Activated CD8-positive, alpha-beta T cell treated with anti-CD3 and anti-CD28 coated beads for 36 hours (primary cell): ENCODE data around the gene ABCA13. TPM values are rescaled to one million over a fixed set of nuclear protein-coding genes. Genes with fewer than 3 reads are reported as not detected.
A peak's percentile ranks its signal among the peaks of the same experiment; 100 is the strongest.

Source experiments
- ATAC-seq: fragments of 200-7000 bp; cut with Tn5 transposase; one replicate; pipeline ENCODE4 v1.10.0; 2021; ENCODE audit warnings: mild to moderate bottlenecking, moderate library complexity
- CTCF ChIA-PET: fragments of 350-600 bp; sonication (Branson Sonifier 250); formaldehyde crosslinking; loops from one replicate; lab custom pipeline; 2021; ENCODE audit warnings: antibody characterized with exemption; lab: Charles Lee
- POLR2A ChIA-PET: fragments of 350-600 bp; sonication (Branson Sonifier 250); formaldehyde crosslinking; loops from one replicate; lab custom pipeline; 2021; ENCODE audit warnings: antibody characterized with exemption; lab: Charles Lee
- DNase-seq: peaks from one replicate; pipeline ENCODE4 v3.0.0-alpha.2; 2020
- H3K27ac Mint-ChIP-seq: one replicate; pipeline ENCODE4 v1.8.0; 2021; ENCODE audit warnings: mild to moderate bottlenecking, mixed read lengths
- H3K27me3 Mint-ChIP-seq: one replicate; pipeline ENCODE4 v1.8.0; 2021; ENCODE audit warnings: mixed read lengths
- H3K36me3 Mint-ChIP-seq: one replicate; pipeline ENCODE4 v1.8.0; 2021; ENCODE audit warnings: low read depth, mixed read lengths
- H3K4me1 Mint-ChIP-seq: one replicate; pipeline ENCODE4 v1.8.0; 2021; ENCODE audit warnings: low read depth, mixed read lengths
- H3K4me3 Mint-ChIP-seq: one replicate; pipeline ENCODE4 v1.8.0; 2021; ENCODE audit warnings: mild to moderate bottlenecking, moderate library complexity, mixed read lengths
- H3K9me3 Mint-ChIP-seq: one replicate; pipeline ENCODE4 v1.8.0; 2021; ENCODE audit warnings: mixed read lengths
- CTCF ChIP-seq: fragments of 200-600 bp; IDR thresholded peaks from one replicate; pipeline ENCODE4 v1.8.0; 2022; ENCODE audit warnings: antibody characterized with exemption, mild to moderate bottlenecking
- intact Hi-C: fragments of 100-400 bp; cut with micrococcal nuclease; formaldehyde crosslinking; loops from one replicate; pipeline ENCODE4 v1.10.0; 2022
- total RNA-seq, 2 experiments: library from RNA; stranded (reverse); gene quantifications; one replicate each; pipeline ENCODE4 v1.2.3, GENCODE V29; 2021

Gene ABCA13
- total RNA-seq, 2 experiments from 2014 or later = not detected

- no peak for ATAC-seq
- intact Hi-C loops = no loop called here
- H3K27ac Mint-ChIP-seq = no peak overlapping the region
- peaks cover 13% of the 10 kb centered on the region for H3K27me3 Mint-ChIP-seq
- H3K36me3 Mint-ChIP-seq = no peaks in the 10 kb centered on the region
- no peaks in the 10 kb centered on the region for H3K4me1 Mint-ChIP-seq
- DNase-seq = no peak
- no peaks in the 10 kb centered on the region for H3K9me3 Mint-ChIP-seq
- TF ChIP-seq CTCF = no peak
- POLR2A ChIA-PET = no interaction called here
- no peak overlapping the region for H3K4me3 Mint-ChIP-seq
- CTCF ChIA-PET = no interaction called here
Measured at GRCh38 chr7:48148311-48148710, 22.9 kb upstream of the ABCA13 start.

- ChIA-PET POLR2A (no interaction called here), CTCF (no interaction called here)
- DNase-seq = no peak
- intact Hi-C loops = no loop called here
- no peaks in the 10 kb centered on the region for H3K36me3 Mint-ChIP-seq
- no peak for TF ChIP-seq CTCF
- H3K27ac Mint-ChIP-seq = no peak overlapping the region
- ATAC-seq = no peak
- peaks cover 1% of the 10 kb centered on the region for H3K9me3 Mint-ChIP-seq
- H3K4me3 Mint-ChIP-seq = no peak overlapping the region
- H3K27me3 Mint-ChIP-seq = peaks cover 13% of the 10 kb centered on the region
- no peaks in the 10 kb centered on the region for H3K4me1 Mint-ChIP-seq
Measured at GRCh38 chr7:48149058-48149457, 22.2 kb upstream of the ABCA13 start.

GRCh38 chr7:48150086-48150485 lies 21.2 kb upstream of the ABCA13 start:
- Mint-ChIP-seq H3K9me3 (peaks cover 1% of the 10 kb centered on the region), H3K36me3 (no peaks in the 10 kb centered on the region), H3K27me3 (peaks cover 15% of the 10 kb centered on the region), H3K4me1 (no peaks in the 10 kb centered on the region), H3K4me3 (no peak overlapping the region), H3K27ac (no peak overlapping the region)
- DNase-seq = no peak
- intact Hi-C loops = no loop called here
- CTCF ChIA-PET = interaction anchor here (0.9 kb wide), 1 partner anchor 40 kb away, joined by 3 read pairs; no protein-coding TSS in a partner anchor
- POLR2A ChIA-PET = no interaction called here
- no peak for TF ChIP-seq CTCF
- no peak for ATAC-seq

DNA sequence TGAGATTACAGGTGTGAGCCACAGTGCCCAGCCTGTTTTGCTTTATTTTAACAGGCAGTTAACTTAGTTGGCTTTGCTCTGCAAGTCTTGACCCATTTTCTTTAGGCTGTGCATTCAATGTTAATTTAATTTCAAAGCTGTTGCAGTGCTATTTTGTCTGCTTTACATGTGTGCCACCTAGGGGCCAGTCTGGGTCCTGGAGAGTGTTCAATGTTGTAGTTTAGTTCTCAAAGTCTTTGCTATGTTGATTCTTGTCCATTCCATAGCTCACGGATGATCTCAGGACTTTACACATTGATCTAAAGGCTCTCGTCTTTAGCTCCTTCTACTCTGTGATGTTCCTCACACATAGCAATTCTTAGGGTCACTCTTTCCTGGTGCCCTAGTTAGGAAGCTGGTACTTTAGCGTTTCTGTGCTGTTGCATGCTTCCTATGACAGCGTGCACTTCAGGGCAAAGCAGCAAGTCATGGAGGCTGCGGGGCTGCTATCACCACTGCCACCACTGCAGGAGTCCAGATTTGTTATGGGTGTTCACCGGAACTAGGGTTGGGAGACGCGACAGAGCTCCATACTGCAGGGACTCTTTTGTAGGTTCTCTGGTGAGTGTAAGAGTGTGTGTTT lies 16.4 kb upstream of the ABCA13 start:
- Mint-ChIP-seq H3K4me1 (no peaks in the 10 kb centered on the region), H3K27me3 (peaks cover 9% of the 10 kb centered on the region), H3K4me3 (no peak overlapping the region), H3K27ac (no peak overlapping the region), H3K9me3 (peaks cover 1% of the 10 kb centered on the region), H3K36me3 (no peaks in the 10 kb centered on the region)
- peak; percentile 57 for DNase-seq
- intact Hi-C loops = no loop called here
- no peak for ATAC-seq
- CTCF ChIA-PET = interaction anchor here (0.6 to 3.3 kb wide), 10 partner anchors 27 to 317 kb away, joined by 3 to 33 read pairs (median 4); no protein-coding TSS in a partner anchor
- peak; percentile 56 for TF ChIP-seq CTCF
- POLR2A ChIA-PET = no interaction called here

DNA sequence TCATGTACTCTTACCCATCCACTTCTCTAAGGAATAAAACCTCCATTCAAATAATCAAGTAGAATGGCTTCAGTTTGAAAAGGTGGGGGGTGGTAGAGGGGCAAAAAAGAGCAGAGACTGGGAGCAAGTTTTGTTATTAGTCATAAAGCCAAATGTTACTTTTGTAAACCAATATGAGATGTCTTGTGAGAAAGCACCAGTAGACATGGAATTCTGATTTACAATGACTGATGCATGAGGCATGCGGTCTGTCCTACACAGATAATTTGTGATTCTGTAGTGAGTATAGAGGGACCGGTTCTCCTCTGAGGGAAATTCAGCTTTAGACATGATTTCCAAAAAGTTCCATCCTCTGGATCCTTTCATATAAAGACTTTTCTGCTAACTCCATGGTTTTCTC lies 12.9 kb upstream of the ABCA13 start:
- DNase-seq (no peak), ATAC-seq (no peak)
- H3K36me3 Mint-ChIP-seq = no peaks in the 10 kb centered on the region
- H3K4me1 Mint-ChIP-seq = no peaks in the 10 kb centered on the region
- H3K27ac Mint-ChIP-seq = no peak overlapping the region
- no peak overlapping the region for H3K4me3 Mint-ChIP-seq
- H3K9me3 Mint-ChIP-seq = peaks cover 1% of the 10 kb centered on the region
- ChIA-PET CTCF (interaction anchor here (0.7 to 1.7 kb wide), 5 partner anchors 25 to 213 kb away, joined by 3 read pairs; no protein-coding TSS in a partner anchor), POLR2A (no interaction called here)
- intact Hi-C loops = no loop called here
- peaks cover 13% of the 10 kb centered on the region for H3K27me3 Mint-ChIP-seq
- no peak for TF ChIP-seq CTCF
